Measurements from ENCODE around the gene CASZ1.

CASZ1 gene

GRCh38 chr1:10767282-10767681 is 29.2 kb downstream of the CASZ1 start:
- H3K27ac ChIP-seq (replicated peaks) = no peak overlapping the region
- TF ChIP-seq REST (IDR thresholded peaks at IDR 0.05; ENCODE audit: insufficient replicate concordance, low read depth) = no peak
- 0 out of 2 replicates have a peak, but pooled peaks have one; percentile 7 for TF ChIP-seq SPI1 (IDR thresholded peaks at IDR 0.05; ENCODE audit: borderline replicate concordance, low read depth)
- no peak for DNase-seq (ENCODE audit: low read depth in 1 of 2, low spot score in 1 of 2)

DNA sequence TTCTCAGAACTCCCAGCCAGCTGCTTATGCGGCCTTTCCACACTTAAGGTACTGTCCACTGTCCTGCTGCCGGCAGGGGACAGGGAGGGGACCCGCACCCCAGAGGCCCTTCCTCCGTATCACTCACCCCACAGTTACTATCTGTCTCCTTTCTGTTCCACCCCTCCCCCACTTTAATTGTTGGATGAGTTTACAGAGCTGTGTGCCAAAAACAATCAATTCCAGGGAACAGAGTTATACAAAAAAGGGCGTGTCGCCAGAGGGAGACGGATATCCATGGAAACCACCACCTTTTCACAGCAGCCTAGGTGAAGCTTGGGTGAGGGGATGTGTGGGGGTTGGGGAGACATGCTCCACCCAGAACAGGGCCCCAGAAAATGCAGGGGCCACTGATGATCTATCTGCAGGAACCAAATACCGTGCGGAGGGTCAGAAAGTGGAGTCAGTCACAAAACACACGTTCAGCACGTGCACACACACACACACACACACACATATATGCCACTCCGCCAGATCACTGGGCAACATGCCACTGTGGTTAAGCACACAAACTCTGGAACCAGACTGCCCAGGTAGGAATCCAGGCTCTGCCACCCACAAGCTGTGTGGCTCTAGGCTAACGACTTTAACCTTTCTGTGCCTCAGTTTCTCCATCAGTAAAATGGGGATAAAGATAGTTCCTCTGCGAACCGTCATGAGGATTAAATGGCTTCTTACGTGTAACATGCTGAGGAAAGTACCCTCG is 30.5 kb downstream of the CASZ1 start:
- no peak for TF ChIP-seq POLR2AphosphoS5 (IDR thresholded peaks at IDR 0.05; ENCODE audit: low read depth)
- TF ChIP-seq REST (IDR thresholded peaks at IDR 0.05; ENCODE audit: insufficient replicate concordance, low read depth) = no peak
- TF ChIP-seq SPI1 (IDR thresholded peaks at IDR 0.05; ENCODE audit: borderline replicate concordance, low read depth) = no peak
- TF ChIP-seq, protein P1, sequence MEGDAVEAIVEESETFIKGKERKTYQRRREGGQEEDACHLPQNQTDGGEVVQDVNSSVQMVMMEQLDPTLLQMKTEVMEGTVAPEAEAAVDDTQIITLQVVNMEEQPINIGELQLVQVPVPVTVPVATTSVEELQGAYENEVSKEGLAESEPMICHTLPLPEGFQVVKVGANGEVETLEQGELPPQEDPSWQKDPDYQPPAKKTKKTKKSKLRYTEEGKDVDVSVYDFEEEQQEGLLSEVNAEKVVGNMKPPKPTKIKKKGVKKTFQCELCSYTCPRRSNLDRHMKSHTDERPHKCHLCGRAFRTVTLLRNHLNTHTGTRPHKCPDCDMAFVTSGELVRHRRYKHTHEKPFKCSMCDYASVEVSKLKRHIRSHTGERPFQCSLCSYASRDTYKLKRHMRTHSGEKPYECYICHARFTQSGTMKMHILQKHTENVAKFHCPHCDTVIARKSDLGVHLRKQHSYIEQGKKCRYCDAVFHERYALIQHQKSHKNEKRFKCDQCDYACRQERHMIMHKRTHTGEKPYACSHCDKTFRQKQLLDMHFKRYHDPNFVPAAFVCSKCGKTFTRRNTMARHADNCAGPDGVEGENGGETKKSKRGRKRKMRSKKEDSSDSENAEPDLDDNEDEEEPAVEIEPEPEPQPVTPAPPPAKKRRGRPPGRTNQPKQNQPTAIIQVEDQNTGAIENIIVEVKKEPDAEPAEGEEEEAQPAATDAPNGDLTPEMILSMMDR (IDR thresholded peaks at IDR 0.05; ENCODE audit: insufficient read depth, low read length) = no peak
- no peak for TF ChIP-seq GABPA (IDR thresholded peaks at IDR 0.05; ENCODE audit: low read depth)
- H3K27ac ChIP-seq (replicated peaks) = no peak overlapping the region
- no peak overlapping the region for H3K4me3 ChIP-seq (replicated peaks; ENCODE audit: insufficient read depth, low read length)
- no peak for DNase-seq (ENCODE audit: low read depth in 1 of 2, low spot score in 1 of 2)
- H3K27me3 ChIP-seq (ENCODE audit: insufficient read depth, poor library complexity, severe bottlenecking) = no peaks in the 10 kb centered on the region

More at GRCh38 chr1:10767282-10767681, 29.2 kb downstream of the CASZ1 start:
- no peaks in the 10 kb centered on the region for H3K27me3 ChIP-seq (ENCODE audit: insufficient read depth, poor library complexity, severe bottlenecking)
- no peak overlapping the region for H3K4me3 ChIP-seq (replicated peaks; ENCODE audit: insufficient read depth, low read length)

DNA sequence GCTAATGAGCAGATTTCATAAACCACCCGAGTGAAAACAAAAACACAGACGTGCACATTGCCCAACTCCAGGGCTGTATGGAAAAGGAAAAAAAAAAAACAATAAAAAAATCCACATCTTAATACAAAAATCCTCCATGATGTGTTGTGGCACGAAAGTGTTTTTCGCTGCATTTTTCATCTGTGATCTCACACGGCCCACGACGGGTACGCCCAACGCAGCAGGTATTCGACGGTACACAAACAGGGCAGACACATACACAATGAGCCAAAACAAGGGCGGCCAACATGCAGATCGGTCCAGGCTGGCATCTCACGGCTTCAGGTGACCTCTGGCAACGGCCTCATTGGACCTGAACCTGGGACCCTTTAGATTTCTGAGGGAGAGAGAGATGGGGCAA is 31.1 kb downstream of the CASZ1 start:
- Histone ChIP-seq H3K27ac (replicated peaks) (no peak overlapping the region), H3K4me3 (replicated peaks; ENCODE audit: insufficient read depth, low read length) (no peak overlapping the region)

More for the DNA sequence above, 31.1 kb downstream of the CASZ1 start:
- H3K27me3 ChIP-seq (ENCODE audit: insufficient read depth, poor library complexity, severe bottlenecking) = no peaks in the 10 kb centered on the region
- no peak for DNase-seq (ENCODE audit: low read depth in 1 of 2, low spot score in 1 of 2)
- TF ChIP-seq GABPA (IDR thresholded peaks at IDR 0.05; ENCODE audit: low read depth) = no peak
- TF ChIP-seq, protein P1 (IDR thresholded peaks at IDR 0.05; ENCODE audit: insufficient read depth, low read length) = no peak
- no peak for TF ChIP-seq SPI1 (IDR thresholded peaks at IDR 0.05; ENCODE audit: borderline replicate concordance, low read depth)
- no peak for TF ChIP-seq POLR2AphosphoS5 (IDR thresholded peaks at IDR 0.05; ENCODE audit: low read depth)
- no peak for TF ChIP-seq REST (IDR thresholded peaks at IDR 0.05; ENCODE audit: insufficient replicate concordance, low read depth)
